Progenitor cell of endocrine pancreas (in vitro differentiated cells): Measurements from ENCODE around the gene TRABD2B. TPM values are rescaled to one million over a fixed set of nuclear protein-coding genes. Genes with fewer than 3 reads are reported as not detected.

ENCODE experiments used
- DNase-seq: peaks from one replicate; pipeline ENCODE4 v3.0.0; 2021; ENCODE audit warnings: low spot score; ENCODE audit not compliant: unreplicated experiment
- H3K27ac Mint-ChIP-seq: 2 replicates; pipeline ENCODE4 v1.8.0; 2021; ENCODE audit warnings: mild to moderate bottlenecking, moderate library complexity, mixed read lengths
- H3K27me3 Mint-ChIP-seq: 2 replicates; pipeline ENCODE4 v1.8.0; 2021; ENCODE audit warnings: mixed read lengths
- H3K36me3 Mint-ChIP-seq: 2 replicates; pipeline ENCODE4 v1.8.0; 2022; ENCODE audit warnings: mixed read lengths; ENCODE audit not compliant: insufficient read depth
- H3K4me1 Mint-ChIP-seq: 2 replicates; pipeline ENCODE4 v1.8.0; 2021; ENCODE audit warnings: low read depth, mixed read lengths
- H3K4me3 Mint-ChIP-seq: 2 replicates; pipeline ENCODE4 v1.8.0; 2021; ENCODE audit warnings: low read depth, mild to moderate bottlenecking, moderate library complexity, mixed read lengths
- H3K9me3 Mint-ChIP-seq: 2 replicates; pipeline ENCODE4 v1.8.0; 2021; ENCODE audit warnings: low read depth, mixed read lengths
- CTCF ChIP-seq: fragments of 200-600 bp; sonication (generic); IDR thresholded peaks from one replicate; pipeline ENCODE4 v1.5.0; 2021; ENCODE audit warnings: antibody characterized with exemption, mild to moderate bottlenecking; ENCODE audit not compliant: unreplicated experiment
- total RNA-seq: library from RNA; stranded (reverse); gene quantifications from 2 replicates; pipeline ENCODE4 v1.2.1, GENCODE V29; 2021

The TRABD2B gene
- total RNA-seq, 1 donor from 2014 or later, result 14.5 TPM

- H3K27ac Mint-ChIP-seq, result no peak overlapping the region
- no peaks in the 10 kb centered on the region for H3K9me3 Mint-ChIP-seq
- peaks cover 5% of the 10 kb centered on the region for H3K36me3 Mint-ChIP-seq
- no peaks in the 10 kb centered on the region for H3K27me3 Mint-ChIP-seq
- DNase-seq, result no peak
- no peak for TF ChIP-seq CTCF
- H3K4me1 Mint-ChIP-seq, result peaks cover 50% of the 10 kb centered on the region
- H3K4me3 Mint-ChIP-seq, result no peak overlapping the region
These were observed 123.8 kb downstream of the TRABD2B start for GRCh38 chr1:47873337-47873736.

- Mint-ChIP-seq H3K27me3 (no peaks in the 10 kb centered on the region), H3K36me3 (peaks cover 7% of the 10 kb centered on the region), H3K4me1 (peaks cover 50% of the 10 kb centered on the region), H3K27ac (no peak overlapping the region), H3K4me3 (no peak overlapping the region), H3K9me3 (no peaks in the 10 kb centered on the region)
- DNase-seq, result no peak
- no peak for TF ChIP-seq CTCF
These were observed 124.3 kb downstream of the TRABD2B start for GRCh38 chr1:47872886-47873285.

GRCh38 chr1:47871799-47872353 is 125.3 kb downstream of the TRABD2B start:
- peaks cover 53% of the 10 kb centered on the region for H3K4me1 Mint-ChIP-seq
- no peaks in the 10 kb centered on the region for H3K9me3 Mint-ChIP-seq
- peaks cover 9% of the 10 kb centered on the region for H3K36me3 Mint-ChIP-seq
- no peak overlapping the region for H3K4me3 Mint-ChIP-seq
- no peaks in the 10 kb centered on the region for H3K27me3 Mint-ChIP-seq
- H3K27ac Mint-ChIP-seq, result peak overlapping the region; percentile 27
- TF ChIP-seq CTCF, result no peak
- DNase-seq, result no peak

- no peak for TF ChIP-seq CTCF
- no peak overlapping the region for H3K27ac Mint-ChIP-seq
- peaks cover 9% of the 10 kb centered on the region for H3K36me3 Mint-ChIP-seq
- H3K4me3 Mint-ChIP-seq, result no peak overlapping the region
- DNase-seq, result no peak
- no peaks in the 10 kb centered on the region for H3K9me3 Mint-ChIP-seq
- H3K4me1 Mint-ChIP-seq, result peaks cover 45% of the 10 kb centered on the region
- H3K27me3 Mint-ChIP-seq, result no peaks in the 10 kb centered on the region
These were observed 126.1 kb downstream of the TRABD2B start for GRCh38 chr1:47870946-47871676.

GRCh38 chr1:47870480-47870879 is 126.7 kb downstream of the TRABD2B start:
- H3K4me1 Mint-ChIP-seq, result peaks cover 39% of the 10 kb centered on the region
- H3K9me3 Mint-ChIP-seq, result no peaks in the 10 kb centered on the region
- H3K36me3 Mint-ChIP-seq, result peaks cover 9% of the 10 kb centered on the region
- no peak for TF ChIP-seq CTCF
- H3K27me3 Mint-ChIP-seq, result no peaks in the 10 kb centered on the region
- no peak for DNase-seq
- no peak overlapping the region for H3K4me3 Mint-ChIP-seq
- no peak overlapping the region for H3K27ac Mint-ChIP-seq
